ENCODE results near the gene CCDC12. TPM values are rescaled to one million over a fixed set of nuclear protein-coding genes. Genes with fewer than 3 reads are reported as not detected.

The CCDC12 gene
- total and polyA plus RNA-seq, 2 experiments from 2014 or later, result 17.4 to 43.8 TPM

DNA sequence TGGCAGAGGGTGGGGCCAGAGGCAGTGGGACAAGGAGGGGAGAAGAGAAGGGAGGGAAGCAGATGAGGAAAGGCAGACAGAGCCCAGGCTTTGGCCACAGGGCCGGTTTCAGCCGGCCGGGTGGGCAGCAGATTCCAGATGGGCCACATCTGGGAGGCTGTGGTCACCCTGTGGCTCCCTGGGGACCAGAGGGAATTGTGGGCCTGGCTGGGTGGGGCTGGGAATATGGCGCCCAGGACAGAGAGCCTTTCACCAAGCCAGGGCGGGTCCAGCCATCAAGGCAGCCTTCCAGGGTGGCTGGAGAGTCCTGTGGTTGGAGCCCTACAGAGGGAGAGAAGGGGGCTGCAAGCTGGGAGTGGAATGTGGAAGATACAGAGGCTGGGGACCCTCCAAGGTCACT lies 80.2 kb downstream of the CCDC12 start:
- no peaks in the 10 kb centered on the region for H3K4me1 ChIP-seq (ENCODE audit: insufficient read depth)
- H3K9me3 ChIP-seq (ENCODE audit: low read depth), result no peaks in the 10 kb centered on the region
- H3K9ac ChIP-seq, result no peak overlapping the region
- no peaks in the 10 kb centered on the region for H3F3A ChIP-seq (ENCODE audit: insufficient read depth)
- no peaks in the 10 kb centered on the region for H3K36me3 ChIP-seq (ENCODE audit: low read depth)
- 42 to 50% methylated on average over 5 of the region's 5 CpGs for WGBS, 2 experiments (ENCODE audit: low coverage in 1 of 2, low lambda C conversion rate in 2 of 2, missing lambda C conversion rate in 2 of 2)
- H3K9me2 ChIP-seq (ENCODE audit: insufficient read depth), result no peaks in the 10 kb centered on the region
- H3K4me3 ChIP-seq, result no peak overlapping the region
- TF ChIP-seq EZH2 (IDR thresholded peaks at IDR 0.05; ENCODE audit: insufficient read depth, poor library complexity, severe bottlenecking), result no peak
- no peak for TF ChIP-seq EZH2phosphoT487 (IDR thresholded peaks at IDR 0.05; ENCODE audit: insufficient read depth, low read depth)
- H3K4me2 ChIP-seq (ENCODE audit: unreplicated experiment), result no peak overlapping the region
- no peak for DNase-seq
- H3K27ac ChIP-seq, result no peak overlapping the region
- H2AFZ ChIP-seq, result no peak overlapping the region
- in situ Hi-C loops (cut with MboI), result loop anchor here (10.0 kb wide), 1 partner anchor 182 kb away; the partner anchor contains the start of gene PRSS50
- H3K79me2 ChIP-seq (ENCODE audit: insufficient read depth), result no peaks in the 10 kb centered on the region
- H3K27me3 ChIP-seq (replicated peaks; ENCODE audit: insufficient read depth), result no peaks in the 10 kb centered on the region
- no peaks in the 10 kb centered on the region for H4K20me1 ChIP-seq (ENCODE audit: insufficient read depth)

DNA sequence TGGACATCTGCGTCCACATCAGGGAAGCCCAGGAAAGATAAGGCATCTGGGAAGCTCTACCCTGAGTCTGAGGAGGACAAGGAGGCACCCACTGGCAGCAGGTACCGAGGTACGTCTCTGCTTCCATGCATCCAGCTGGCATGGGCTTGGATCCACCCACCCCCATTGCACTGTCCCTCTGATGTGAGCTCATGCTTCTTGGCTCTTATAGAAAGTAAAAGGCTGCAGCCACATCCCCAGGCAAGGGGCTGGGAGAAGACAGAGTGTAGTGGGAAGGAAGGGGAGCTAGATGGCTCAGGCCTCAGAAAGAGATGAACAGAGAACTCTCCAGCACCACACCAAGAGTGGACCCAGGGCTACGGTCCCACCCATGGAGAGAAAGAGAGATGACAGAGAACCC lies 80.8 kb downstream of the CCDC12 start:
- no peak overlapping the region for H2AFZ ChIP-seq
- TF ChIP-seq EZH2 (IDR thresholded peaks at IDR 0.05; ENCODE audit: insufficient read depth, poor library complexity, severe bottlenecking) (no peak), EZH2phosphoT487 (IDR thresholded peaks at IDR 0.05; ENCODE audit: insufficient read depth, low read depth) (no peak)
- H3K79me2 ChIP-seq (ENCODE audit: insufficient read depth), result no peaks in the 10 kb centered on the region
- no peaks in the 10 kb centered on the region for H4K20me1 ChIP-seq (ENCODE audit: insufficient read depth)
- H3K9me2 ChIP-seq (ENCODE audit: insufficient read depth), result no peaks in the 10 kb centered on the region
- no peak overlapping the region for H3K9ac ChIP-seq
- in situ Hi-C loops (cut with MboI), result loop anchor here (10.0 kb wide), 1 partner anchor 181 kb away; the partner anchor contains the start of gene PRSS50
- H3K4me2 ChIP-seq (ENCODE audit: unreplicated experiment), result no peak overlapping the region
- no peaks in the 10 kb centered on the region for H3K27me3 ChIP-seq (replicated peaks; ENCODE audit: insufficient read depth)
- no peaks in the 10 kb centered on the region for H3F3A ChIP-seq (ENCODE audit: insufficient read depth)
- WGBS, 2 experiments (ENCODE audit: low coverage in 1 of 2, low lambda C conversion rate in 2 of 2, missing lambda C conversion rate in 2 of 2), result 47 to 49% methylated on average over 4 of the region's 4 CpGs
- no peaks in the 10 kb centered on the region for H3K4me1 ChIP-seq (ENCODE audit: insufficient read depth)
- H3K4me3 ChIP-seq, result no peak overlapping the region
- H3K9me3 ChIP-seq (ENCODE audit: low read depth), result no peaks in the 10 kb centered on the region
- no peaks in the 10 kb centered on the region for H3K36me3 ChIP-seq (ENCODE audit: low read depth)
- H3K27ac ChIP-seq, result no peak overlapping the region
- no peak for DNase-seq

DNA sequence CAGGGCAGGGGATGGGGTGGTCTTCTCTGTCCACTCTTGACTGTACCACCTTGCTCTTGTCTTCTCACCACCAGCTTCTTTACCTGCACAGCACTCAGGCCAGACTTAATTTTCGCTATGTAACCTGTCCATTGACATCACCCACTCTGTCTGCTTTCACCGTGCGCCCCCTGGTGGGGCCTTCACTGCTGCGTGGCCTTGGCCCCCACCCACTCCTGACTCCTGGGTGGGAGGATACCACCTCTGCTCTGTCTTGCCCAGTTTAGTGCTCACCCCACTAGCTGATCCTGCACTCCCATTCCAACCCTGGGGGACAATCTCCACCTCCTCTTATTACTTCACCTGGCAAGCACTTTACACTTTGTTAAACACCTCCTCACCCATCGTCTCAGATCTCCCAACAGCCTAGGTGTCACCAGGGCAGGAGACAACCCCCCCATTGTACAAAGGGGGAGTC lies 81.3 kb downstream of the CCDC12 start:
- 26 to 31% methylated on average over 5 of the region's 5 CpGs for WGBS, 2 experiments (ENCODE audit: low coverage in 1 of 2, low lambda C conversion rate in 2 of 2, missing lambda C conversion rate in 2 of 2)
- TF ChIP-seq EZH2phosphoT487 (IDR thresholded peaks at IDR 0.05; ENCODE audit: insufficient read depth, low read depth) (no peak), EZH2 (IDR thresholded peaks at IDR 0.05; ENCODE audit: insufficient read depth, poor library complexity, severe bottlenecking) (no peak)
- in situ Hi-C loops (cut with MboI), result loop anchor here (10.0 kb wide), 1 partner anchor 180 kb away; the partner anchor contains the start of gene PRSS50

GRCh38 chr3:46894256-46894655 lies 82.3 kb downstream of the CCDC12 start:
- no peak overlapping the region for H3K4me2 ChIP-seq (ENCODE audit: unreplicated experiment)
- H4K20me1 ChIP-seq (ENCODE audit: insufficient read depth), result no peaks in the 10 kb centered on the region
- H3K4me1 ChIP-seq (ENCODE audit: insufficient read depth), result no peaks in the 10 kb centered on the region
- TF ChIP-seq EZH2phosphoT487 (IDR thresholded peaks at IDR 0.05; ENCODE audit: insufficient read depth, low read depth) (no peak), EZH2 (IDR thresholded peaks at IDR 0.05; ENCODE audit: insufficient read depth, poor library complexity, severe bottlenecking) (no peak)
- DNase-seq, result no peak
- no peaks in the 10 kb centered on the region for H3F3A ChIP-seq (ENCODE audit: insufficient read depth)
- H3K79me2 ChIP-seq (ENCODE audit: insufficient read depth), result no peaks in the 10 kb centered on the region
- no peaks in the 10 kb centered on the region for H3K27me3 ChIP-seq (replicated peaks; ENCODE audit: insufficient read depth)
- no peak overlapping the region for H3K27ac ChIP-seq
- 94% methylated on average over 6 of the region's 6 CpGs for WGBS, 2 experiments (ENCODE audit: low coverage in 1 of 2, low lambda C conversion rate in 2 of 2, missing lambda C conversion rate in 2 of 2)
- H3K9ac ChIP-seq, result no peak overlapping the region
- no peaks in the 10 kb centered on the region for H3K36me3 ChIP-seq (ENCODE audit: low read depth)
- H3K9me3 ChIP-seq (ENCODE audit: low read depth), result no peaks in the 10 kb centered on the region
- H2AFZ ChIP-seq, result no peak overlapping the region
- in situ Hi-C loops (cut with MboI), result loop anchor here (10.0 kb wide), 1 partner anchor 179 kb away; the partner anchor contains the start of gene PRSS50
- H3K4me3 ChIP-seq, result no peak overlapping the region
- H3K9me2 ChIP-seq (ENCODE audit: insufficient read depth), result no peaks in the 10 kb centered on the region

More for the DNA sequence above, 81.3 kb downstream of the CCDC12 start:
- DNase-seq, result peak; percentile 64
- no peaks in the 10 kb centered on the region for H3K79me2 ChIP-seq (ENCODE audit: insufficient read depth)
- no peaks in the 10 kb centered on the region for H3F3A ChIP-seq (ENCODE audit: insufficient read depth)
- no peaks in the 10 kb centered on the region for H3K36me3 ChIP-seq (ENCODE audit: low read depth)
- H3K27ac ChIP-seq, result no peak overlapping the region
- H3K4me3 ChIP-seq, result no peak overlapping the region
- H3K4me1 ChIP-seq (ENCODE audit: insufficient read depth), result no peaks in the 10 kb centered on the region
- H3K4me2 ChIP-seq (ENCODE audit: unreplicated experiment), result no peak overlapping the region
- no peaks in the 10 kb centered on the region for H3K9me3 ChIP-seq (ENCODE audit: low read depth)
- no peaks in the 10 kb centered on the region for H4K20me1 ChIP-seq (ENCODE audit: insufficient read depth)
- no peaks in the 10 kb centered on the region for H3K9me2 ChIP-seq (ENCODE audit: insufficient read depth)
- H2AFZ ChIP-seq, result no peak overlapping the region
- H3K27me3 ChIP-seq (replicated peaks; ENCODE audit: insufficient read depth), result no peaks in the 10 kb centered on the region
- no peak overlapping the region for H3K9ac ChIP-seq

Measured in GM23248 (cell line).